ENCODE results near the gene MAPKBP1. TPM values are rescaled to one million over a fixed set of nuclear protein-coding genes. Genes with fewer than 3 reads are reported as not detected.

Gene MAPKBP1
- total and polyA plus RNA-seq, 2 of the 4 experiments (the other 2 are of a cell fraction) = 12.5 to 15.3 TPM

DNA sequence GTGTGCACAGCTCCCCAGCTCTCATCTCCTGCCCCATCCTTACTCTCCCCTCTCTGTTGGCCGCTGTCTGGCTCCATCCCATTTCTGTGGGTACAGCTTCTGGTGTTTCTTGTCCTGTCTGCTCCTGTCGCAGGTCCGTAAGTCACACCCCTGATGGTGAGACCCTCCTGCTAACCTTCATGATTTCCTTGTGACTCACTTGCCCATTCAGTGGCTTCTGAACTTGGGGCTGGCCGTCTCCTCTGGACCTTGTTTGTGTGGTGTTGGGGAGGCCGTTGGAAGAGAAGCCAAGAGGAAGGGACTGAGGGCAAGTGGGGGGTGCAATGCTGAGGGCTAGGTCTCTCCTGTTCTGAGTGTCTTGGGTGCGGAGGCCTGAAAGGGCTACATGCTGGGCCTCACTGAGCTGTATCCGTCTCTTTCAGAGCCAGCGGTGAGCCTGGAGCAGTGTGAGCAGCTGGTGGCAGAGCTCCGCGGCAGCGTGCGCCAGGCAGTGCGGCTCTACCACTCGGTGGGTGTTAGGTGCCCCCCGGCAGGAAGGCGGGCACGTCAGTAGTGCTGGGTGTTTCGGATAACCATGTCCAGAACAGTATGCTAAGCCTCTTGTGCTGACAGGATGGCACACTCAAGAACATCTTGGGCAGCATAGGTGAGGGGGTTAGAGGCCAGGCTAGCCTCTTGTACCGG lies 49.9 kb downstream of the MAPKBP1 start:
- ChIA-PET POLR2A (ENCODE audit: unreplicated experiment) (no interaction called here), CTCF (no interaction called here)
- H3K27ac ChIP-seq (ENCODE audit: insufficient read depth, low read length) = no peak overlapping the region
- H2AFZ ChIP-seq (replicated peaks; ENCODE audit: low read length, poor library complexity) = no peak overlapping the region
- no peaks in the 10 kb centered on the region for H3K9me1 ChIP-seq (ENCODE audit: insufficient read depth, low read length)
- peaks cover 2% of the 10 kb centered on the region; the same call in 1 of the 2 replicates for H3K4me1 ChIP-seq (ENCODE audit: control insufficient read depth, insufficient read depth, low read length)
- in situ Hi-C loops (cut with MboI; ENCODE audit: low sequenced_read_pairs) = no loop called here
- no peaks in the 10 kb centered on the region for H3K9me3 ChIP-seq (ENCODE audit: control insufficient read depth, insufficient read depth, low read length)
- H3K27me3 ChIP-seq (ENCODE audit: control insufficient read depth, insufficient read depth, low read length) = no peaks in the 10 kb centered on the region
- H3K4ac ChIP-seq (ENCODE audit: low read depth, low read length) = no peak overlapping the region
- no peak overlapping the region for H4K8ac ChIP-seq (ENCODE audit: low read depth in 2 of 2, low read length in 2 of 2)
- H3K79me1 ChIP-seq (ENCODE audit: low read depth in 1 of 2, low read length in 2 of 2) = peaks cover 9 to 11% of the 10 kb centered on the region in 2 experiments; a peak in 3 of 4 replicates
- no peak overlapping the region for H3K18ac ChIP-seq (ENCODE audit: low read depth, low read length)
- no peak overlapping the region for H3K56ac ChIP-seq (ENCODE audit: extremely low read depth, insufficient read depth, low read length)
- H3K14ac ChIP-seq (replicated peaks; ENCODE audit: low read depth, low read length) = no peak overlapping the region
- H3K36me3 ChIP-seq (ENCODE audit: control insufficient read depth, insufficient read depth, low read length) = peaks cover 57% of the 10 kb centered on the region
- H2BK120ac ChIP-seq (ENCODE audit: low read depth, low read length) = no peak overlapping the region
- DNase-seq (no peak), ATAC-seq (ENCODE audit: low read depth) (no peak)
- H2AK9ac ChIP-seq (replicated peaks; ENCODE audit: low read depth, low read length, poor library complexity) = peak overlapping the region; percentile 9
- H3K23ac ChIP-seq (ENCODE audit: low read depth, low read length) = no peak overlapping the region
- no peak overlapping the region for H3K4me3 ChIP-seq (ENCODE audit: insufficient read depth, low read depth, low read length)
- H3K9ac ChIP-seq (ENCODE audit: low read depth, low read length) = no peak overlapping the region
- H2BK5ac ChIP-seq (ENCODE audit: low read depth, low read length, poor library complexity, severe bottlenecking) = no peak overlapping the region
- no peak overlapping the region for H4K91ac ChIP-seq (ENCODE audit: insufficient read depth, low read depth, low read length)
- no peak overlapping the region for H2BK20ac ChIP-seq (ENCODE audit: low read depth, low read length)
- no peak overlapping the region for H4K5ac ChIP-seq (ENCODE audit: low read depth, low read length)
- no peak for TF ChIP-seq RCOR1 (IDR thresholded peaks at IDR 0.05; ENCODE audit: insufficient replicate concordance, low read length)
- no peak for TF ChIP-seq NFE2L2 (IDR thresholded peaks at IDR 0.05; ENCODE audit: low read depth, low read length)
- no peak for TF ChIP-seq RAD21 (IDR thresholded peaks at IDR 0.05; ENCODE audit: low read length)
- TF ChIP-seq POLR2A (IDR thresholded peaks at IDR 0.05; ENCODE audit: low read depth, low read length) = no peak
- no peak for TF ChIP-seq CEBPB (IDR thresholded peaks at IDR 0.05; ENCODE audit: low read depth, low read length)
- TF ChIP-seq FOS (IDR thresholded peaks at IDR 0.05; ENCODE audit: low read depth, low read length) = no peak
- TF ChIP-seq BHLHE40 (IDR thresholded peaks at IDR 0.05; ENCODE audit: low read depth, low read length) = no peak
- no peak for TF ChIP-seq SMC3 (IDR thresholded peaks at IDR 0.05; ENCODE audit: low read depth, low read length)
- no peak for TF ChIP-seq RFX5 (IDR thresholded peaks at IDR 0.05; ENCODE audit: low read depth, low read length)
- no peaks in the 10 kb centered on the region; the same call in 1 of the 2 replicates for H4K20me1 ChIP-seq (ENCODE audit: insufficient read depth, low read length)
- intact Hi-C loops (cut with micrococcal nuclease) = no loop called here
- BruUV-seq (replicated peaks) = no TSS peak
- WGBS, 2 experiments (ENCODE audit: extremely low coverage in 2 of 2, insufficient read length in 1 of 2) = 96% methylated on average over 14 of the region's 19 CpGs; no CpG with 5 or more reads in 1 of the 2 experiments
- no peak overlapping the region for H2BK15ac ChIP-seq (ENCODE audit: low read depth, low read length)
- H2AK5ac ChIP-seq (ENCODE audit: low read depth, low read length) = no peak overlapping the region
- dilution Hi-C loops (cut with HindIII; ENCODE audit: low sequenced_read_pairs, unreplicated experiment) = no loop called here
- no peak overlapping the region for H3K4me2 ChIP-seq (ENCODE audit: low read depth, low read length)
